ENCODE results near the gene MYOG. TPM values are rescaled to one million over a fixed set of nuclear protein-coding genes. Genes with fewer than 3 reads are reported as not detected.

MYOG gene
- total RNA-seq, 1 experiment from 2014 or later: not detected

DNA sequence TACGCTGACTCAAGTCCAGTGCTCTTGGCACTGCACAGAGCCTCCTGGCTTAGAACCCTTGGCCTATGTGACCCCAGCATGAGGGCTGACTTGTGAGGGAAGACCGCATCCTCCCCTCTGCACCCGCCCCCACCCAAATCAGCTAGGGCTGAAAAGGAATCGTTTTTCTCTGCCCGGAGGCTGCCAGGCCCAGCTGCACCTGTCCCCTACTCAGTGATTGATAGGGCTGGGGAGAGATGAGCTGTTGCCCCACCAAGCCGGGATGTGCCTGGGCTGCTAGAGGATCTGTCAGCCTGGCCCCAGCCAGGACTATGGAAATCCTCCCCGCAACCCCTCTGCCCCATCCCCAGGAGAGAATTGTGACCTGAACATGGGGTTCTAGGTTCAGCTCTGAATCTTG is 20.6 kb downstream of the MYOG start:
- no peak overlapping the region for H3K4me3 ChIP-seq
- H3K9me3 ChIP-seq: no peaks in the 10 kb centered on the region
- DNase-seq: no peak
- H3K36me3 ChIP-seq: no peaks in the 10 kb centered on the region
- H3K27me3 ChIP-seq: no peaks in the 10 kb centered on the region

- no peak overlapping the region for H3K4me3 ChIP-seq
- no peak for DNase-seq
- no peaks in the 10 kb centered on the region for H3K36me3 ChIP-seq
- no peaks in the 10 kb centered on the region for H3K27me3 ChIP-seq
- H3K9me3 ChIP-seq: no peaks in the 10 kb centered on the region
Observed at GRCh38 chr1:203063287-203063686, 22.5 kb downstream of the MYOG start.

- no peak for DNase-seq
- no peaks in the 10 kb centered on the region for H3K9me3 ChIP-seq
- no peak overlapping the region for H3K4me3 ChIP-seq
- no peaks in the 10 kb centered on the region for H3K36me3 ChIP-seq
- H3K27me3 ChIP-seq: no peaks in the 10 kb centered on the region
Observed at GRCh38 chr1:203060115-203060514, 25.7 kb downstream of the MYOG start.

DNA sequence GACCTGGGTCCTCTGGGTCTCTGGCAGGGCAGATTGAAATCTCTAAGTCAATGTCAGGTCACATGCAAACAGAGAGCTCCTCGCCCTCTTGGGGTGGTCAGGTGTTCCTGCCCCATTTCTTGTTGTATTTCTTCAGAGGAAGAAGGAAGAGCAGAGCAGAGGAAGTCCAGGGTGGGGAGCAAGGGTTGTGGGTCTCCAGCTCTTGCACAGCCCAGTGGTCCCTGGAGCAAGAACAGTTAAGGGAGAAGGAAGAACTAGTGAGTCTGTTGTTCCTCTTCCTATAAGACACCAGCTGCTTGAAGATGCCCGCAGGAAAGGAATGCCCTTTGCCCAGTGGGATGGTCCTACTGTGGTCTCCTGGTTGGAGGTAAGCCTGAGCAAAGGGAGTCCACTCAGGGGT is 26.3 kb downstream of the MYOG start:
- Histone ChIP-seq H3K4me3 (no peak overlapping the region), H3K9me3 (no peaks in the 10 kb centered on the region), H3K36me3 (no peaks in the 10 kb centered on the region), H3K27me3 (no peaks in the 10 kb centered on the region)
- DNase-seq: no peak

GRCh38 chr1:203058676-203058935 is 27.2 kb downstream of the MYOG start:
- H3K27me3 ChIP-seq: no peaks in the 10 kb centered on the region
- no peaks in the 10 kb centered on the region for H3K9me3 ChIP-seq
- H3K36me3 ChIP-seq: no peaks in the 10 kb centered on the region

DNA sequence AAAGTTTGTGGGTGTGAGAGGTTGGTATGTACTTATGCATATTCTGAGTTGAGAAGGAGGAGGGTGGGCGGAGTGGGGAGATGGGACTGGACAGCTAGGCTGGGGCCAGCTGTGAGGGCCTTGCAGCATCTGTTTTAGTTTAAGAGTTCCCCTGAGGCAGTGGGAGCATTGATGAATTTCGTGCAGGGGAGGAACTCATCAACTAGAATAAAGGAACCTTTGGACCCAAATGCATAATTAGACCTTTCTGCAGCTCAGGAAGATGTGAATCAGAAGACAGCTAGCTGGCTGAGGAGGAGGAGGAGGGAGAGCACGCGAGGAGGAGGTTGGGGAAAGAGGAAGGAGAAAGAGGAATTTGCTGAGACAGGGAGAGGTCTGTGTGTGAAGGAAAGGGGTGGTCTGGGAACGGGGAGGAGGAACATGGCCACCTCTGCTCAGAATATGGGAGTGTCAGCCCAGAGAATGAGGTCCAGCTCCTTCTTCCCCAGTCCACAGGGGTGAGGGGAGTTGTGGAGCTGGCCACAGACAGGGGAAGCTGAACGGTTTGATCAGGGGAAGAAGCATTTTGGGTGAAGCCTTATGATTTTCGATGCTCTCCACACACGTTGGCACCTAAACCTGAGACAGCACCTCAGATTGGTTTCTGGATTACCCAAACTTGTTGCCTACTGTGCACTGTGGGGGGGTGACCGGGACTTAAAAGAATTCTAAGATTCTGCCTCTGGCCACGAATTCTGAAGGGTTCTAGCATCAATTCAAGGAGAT is 27.7 kb downstream of the MYOG start:
- DNase-seq: no peak
- no peaks in the 10 kb centered on the region for H3K9me3 ChIP-seq
- no peak overlapping the region for H3K4me3 ChIP-seq
- H3K36me3 ChIP-seq: no peaks in the 10 kb centered on the region
- no peaks in the 10 kb centered on the region for H3K27me3 ChIP-seq

More at GRCh38 chr1:203058676-203058935, 27.2 kb downstream of the MYOG start:
- H3K4me3 ChIP-seq: no peak overlapping the region
- DNase-seq: no peak

DNA sequence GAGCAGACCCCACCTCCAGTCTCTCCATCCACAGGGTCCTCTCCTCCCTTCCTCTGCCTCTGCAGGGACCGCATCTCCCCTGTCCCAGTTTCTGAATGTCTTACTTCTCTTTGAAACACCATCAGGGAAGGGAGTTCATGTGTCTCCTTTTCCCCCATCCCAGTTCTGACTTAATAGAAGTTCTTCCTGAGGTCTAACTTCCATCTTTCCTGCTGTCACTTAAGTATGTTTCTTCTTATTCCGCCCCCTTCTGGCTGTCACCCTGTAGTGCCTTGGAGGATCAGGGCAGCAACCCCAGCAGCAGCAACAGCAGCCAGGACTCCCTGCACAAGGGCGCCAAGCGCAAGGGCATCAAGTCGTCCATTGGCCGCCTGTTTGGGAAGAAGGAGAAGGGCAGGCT is 29.3 kb downstream of the MYOG start:
- Histone ChIP-seq H3K4me3 (no peak overlapping the region), H3K36me3 (no peaks in the 10 kb centered on the region), H3K9me3 (no peaks in the 10 kb centered on the region), H3K27me3 (no peaks in the 10 kb centered on the region)
- no peak for DNase-seq

DNA sequence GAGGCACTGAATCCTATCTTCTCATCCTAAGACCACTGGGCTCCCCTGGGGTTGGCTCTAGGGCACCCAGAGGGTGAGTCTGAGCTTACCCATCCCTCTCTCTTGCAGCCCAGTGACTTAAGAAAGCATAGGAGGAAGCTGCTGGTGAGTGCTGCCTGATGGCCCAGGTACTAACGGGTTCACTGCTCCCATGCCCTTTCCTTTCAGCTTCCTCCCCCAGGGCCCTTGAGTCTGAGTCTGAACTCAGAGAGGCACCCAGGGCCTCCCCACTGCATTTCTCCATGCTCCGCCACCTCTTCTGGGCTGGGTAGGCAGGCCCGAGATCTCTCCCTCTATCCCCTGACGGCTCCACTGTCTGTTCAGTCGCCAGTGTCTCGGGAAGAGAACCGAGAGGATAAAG is 29.8 kb downstream of the MYOG start:
- no peak overlapping the region for H3K4me3 ChIP-seq
- no peak for DNase-seq
- H3K9me3 ChIP-seq: no peaks in the 10 kb centered on the region
- no peaks in the 10 kb centered on the region for H3K27me3 ChIP-seq
- no peaks in the 10 kb centered on the region for H3K36me3 ChIP-seq

DNA sequence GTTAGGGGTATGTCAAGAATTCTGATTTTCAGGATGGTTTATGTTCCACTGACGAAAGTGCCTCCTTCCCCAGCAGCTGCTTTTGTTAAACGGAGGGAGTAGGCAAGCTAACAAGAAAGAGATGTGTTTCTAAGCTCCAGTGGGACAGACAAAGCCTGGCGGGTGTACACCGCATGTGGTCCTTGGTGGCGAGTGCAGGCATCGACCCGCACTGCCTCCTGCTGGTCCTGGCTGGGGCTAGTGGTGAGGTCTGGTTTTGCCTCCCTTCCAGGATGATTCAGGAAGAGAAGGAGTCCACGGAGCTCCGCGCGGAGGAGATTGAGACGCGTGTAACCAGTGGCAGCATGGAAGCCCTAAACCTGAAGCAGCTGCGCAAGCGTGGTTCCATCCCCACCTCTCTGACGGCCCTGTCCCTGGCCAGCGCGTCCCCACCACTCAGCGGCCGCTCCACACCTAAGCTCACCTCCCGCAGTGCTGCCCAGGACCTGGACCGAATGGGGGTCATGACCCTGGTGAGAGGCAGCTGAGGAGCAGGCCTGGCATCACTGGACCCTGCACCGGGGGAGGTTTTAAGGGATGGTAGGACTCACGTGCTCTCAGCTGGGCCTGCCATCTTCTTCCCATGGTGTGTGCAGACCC is 30.5 kb downstream of the MYOG start:
- DNase-seq: no peak
- Histone ChIP-seq H3K4me3 (no peak overlapping the region), H3K27me3 (no peaks in the 10 kb centered on the region), H3K9me3 (no peaks in the 10 kb centered on the region), H3K36me3 (no peaks in the 10 kb centered on the region)

DNA sequence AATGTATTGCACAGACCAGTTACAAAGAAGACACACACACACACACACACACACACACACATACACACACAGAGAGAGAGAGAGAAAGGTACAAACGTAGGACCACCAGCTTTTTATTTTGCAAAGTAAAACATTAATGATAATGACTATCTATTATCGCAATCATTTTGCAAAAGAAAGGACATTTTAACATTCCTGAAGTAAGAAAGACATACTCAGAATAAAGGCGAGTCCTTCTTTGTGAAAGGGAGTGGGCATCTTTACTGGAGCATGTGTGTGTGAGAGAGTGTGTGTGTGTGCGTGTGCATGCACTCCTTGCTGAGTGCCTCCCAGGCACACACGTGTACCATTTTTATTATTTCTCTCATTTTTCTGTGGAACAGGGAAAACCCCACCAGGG is 31.2 kb downstream of the MYOG start:
- Histone ChIP-seq H3K27me3 (no peaks in the 10 kb centered on the region), H3K4me3 (no peak overlapping the region), H3K36me3 (no peaks in the 10 kb centered on the region), H3K9me3 (no peaks in the 10 kb centered on the region)
- no peak for DNase-seq

DNA sequence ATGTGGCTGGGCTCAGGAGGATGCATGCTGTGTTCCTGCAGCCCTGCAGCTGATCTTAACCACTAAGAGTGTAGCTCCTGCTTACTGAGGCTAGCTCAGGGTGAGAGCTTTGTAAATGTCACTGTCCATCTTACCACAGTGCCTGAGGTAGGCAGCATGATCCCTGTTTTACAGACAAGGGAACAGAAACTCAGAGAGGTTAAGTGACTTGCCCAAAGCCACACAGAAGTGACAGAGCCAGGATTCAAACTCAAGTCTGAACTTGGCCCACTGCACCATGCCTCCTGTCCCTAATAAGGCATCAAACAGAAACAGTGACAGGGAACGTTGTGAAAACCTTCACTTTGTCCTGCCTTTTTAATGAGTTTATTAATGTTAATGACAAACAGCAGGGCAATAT is 31.6 kb downstream of the MYOG start:
- H3K36me3 ChIP-seq: no peaks in the 10 kb centered on the region
- DNase-seq: no peak

DNA sequence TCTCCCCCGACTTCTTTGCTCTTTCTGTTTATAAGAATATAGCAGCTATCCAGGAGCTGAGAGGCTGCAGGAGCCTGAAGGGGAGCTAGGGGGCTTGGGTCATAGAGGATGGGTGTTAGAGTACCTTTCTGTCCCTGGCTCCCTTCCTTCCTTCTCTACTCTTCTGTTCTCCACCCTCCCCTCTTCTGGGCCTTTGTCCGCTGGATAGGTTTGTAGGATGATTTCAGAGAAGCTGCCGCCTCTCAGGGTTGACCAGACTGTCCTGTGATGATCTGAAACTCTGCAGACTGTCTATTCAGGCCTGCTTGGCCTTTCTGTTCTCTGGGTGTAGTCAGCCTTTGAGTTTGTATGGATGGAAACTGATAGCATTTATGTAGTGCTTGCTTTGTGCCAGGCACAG is 33.2 kb downstream of the MYOG start:
- Histone ChIP-seq H3K27me3 (no peaks in the 10 kb centered on the region), H3K9me3 (no peaks in the 10 kb centered on the region), H3K4me3 (no peak overlapping the region), H3K36me3 (no peaks in the 10 kb centered on the region; the same call in 1 of the 2 replicates)
- DNase-seq: no peak

More for the DNA sequence above, 31.6 kb downstream of the MYOG start:
- no peaks in the 10 kb centered on the region for H3K9me3 ChIP-seq
- no peaks in the 10 kb centered on the region for H3K27me3 ChIP-seq
- H3K4me3 ChIP-seq: no peak overlapping the region

GRCh38 chr1:203051841-203052324 is 33.9 kb downstream of the MYOG start:
- Histone ChIP-seq H3K27me3 (no peaks in the 10 kb centered on the region), H3K9me3 (no peaks in the 10 kb centered on the region), H3K36me3 (no peaks in the 10 kb centered on the region; the same call in 1 of the 2 replicates), H3K4me3 (no peak overlapping the region)
- no peak for DNase-seq

DNA sequence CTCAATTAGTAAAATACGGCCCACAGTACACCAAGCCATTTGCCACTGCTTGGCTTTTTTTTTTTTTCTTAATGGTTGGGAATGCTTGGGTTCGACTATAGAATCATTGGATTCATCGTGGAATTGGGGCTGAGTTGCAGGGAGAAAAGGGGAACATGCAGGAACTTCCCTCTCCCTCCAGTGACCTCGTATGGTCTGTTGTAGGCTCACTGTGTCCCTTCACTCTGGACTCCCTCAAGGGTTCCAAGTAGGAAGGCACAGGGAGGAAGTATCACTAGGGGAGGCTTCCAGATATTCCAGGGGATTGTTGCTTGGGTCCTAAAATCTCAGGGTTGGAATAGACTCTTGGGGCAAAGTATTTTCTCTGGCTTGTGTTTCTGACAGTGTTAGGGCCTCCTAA is 35.0 kb downstream of the MYOG start:
- no peaks in the 10 kb centered on the region for H3K27me3 ChIP-seq
- H3K36me3 ChIP-seq: no peaks in the 10 kb centered on the region; the same call in 1 of the 2 replicates
- no peaks in the 10 kb centered on the region for H3K9me3 ChIP-seq
- DNase-seq: no peak
- H3K4me3 ChIP-seq: no peak overlapping the region

DNA sequence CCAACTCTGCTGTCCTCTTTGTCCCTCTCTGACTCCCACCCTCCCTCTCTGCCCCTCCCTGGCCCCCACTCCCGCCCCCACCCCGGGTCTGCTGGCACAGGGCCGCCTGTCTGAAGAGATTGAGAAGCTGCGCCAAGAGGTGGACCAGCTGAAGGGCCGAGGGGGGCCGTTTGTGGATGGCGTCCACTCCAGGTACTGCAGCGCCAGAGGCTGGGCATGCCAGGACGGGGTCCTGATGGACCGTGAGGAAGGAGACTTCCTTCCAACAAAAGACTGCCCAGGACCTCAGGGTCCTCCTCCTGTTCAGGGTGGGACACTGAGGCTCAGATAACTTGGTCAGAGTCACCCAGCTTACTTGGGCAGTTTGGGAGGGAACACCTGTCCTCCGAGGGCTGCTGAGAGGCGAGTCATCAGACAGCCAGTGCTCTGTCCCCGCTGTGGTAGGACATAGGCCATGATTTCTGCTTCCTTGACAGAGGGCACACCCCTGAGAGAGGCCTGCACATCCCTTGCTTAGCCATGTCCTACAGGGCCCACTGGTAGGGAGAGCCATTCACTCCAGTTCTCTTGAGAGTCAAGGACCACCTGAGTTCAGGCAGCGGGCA is 36.1 kb downstream of the MYOG start:
- no peak overlapping the region for H3K4me3 ChIP-seq
- no peaks in the 10 kb centered on the region; the same call in 1 of the 2 replicates for H3K36me3 ChIP-seq
- no peak for DNase-seq
- H3K9me3 ChIP-seq: no peaks in the 10 kb centered on the region
- no peaks in the 10 kb centered on the region for H3K27me3 ChIP-seq

DNA sequence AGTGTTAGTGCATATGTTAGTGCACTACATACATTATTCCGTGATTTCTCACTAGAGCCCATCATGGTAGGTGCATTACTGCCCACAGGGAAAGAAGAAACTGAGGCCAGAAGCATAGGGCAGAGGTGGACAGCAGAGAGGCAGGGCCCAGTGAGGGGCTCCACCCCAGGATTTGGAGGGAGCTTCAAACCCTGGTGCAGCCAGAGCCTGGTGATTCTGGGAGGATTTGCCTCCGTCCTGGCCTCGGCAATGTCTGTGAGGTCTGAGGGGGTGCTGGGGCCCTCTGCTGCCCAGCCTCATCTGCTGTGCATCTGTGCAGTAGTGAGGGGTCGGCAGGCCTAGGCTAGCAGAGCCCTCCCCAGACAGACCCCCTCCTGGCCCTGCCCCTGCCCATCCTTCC is 36.7 kb downstream of the MYOG start:
- Histone ChIP-seq H3K27me3 (no peaks in the 10 kb centered on the region), H3K4me3 (no peak overlapping the region), H3K36me3 (no peaks in the 10 kb centered on the region; the same call in 1 of the 2 replicates), H3K9me3 (no peaks in the 10 kb centered on the region)
- DNase-seq: no peak

DNA sequence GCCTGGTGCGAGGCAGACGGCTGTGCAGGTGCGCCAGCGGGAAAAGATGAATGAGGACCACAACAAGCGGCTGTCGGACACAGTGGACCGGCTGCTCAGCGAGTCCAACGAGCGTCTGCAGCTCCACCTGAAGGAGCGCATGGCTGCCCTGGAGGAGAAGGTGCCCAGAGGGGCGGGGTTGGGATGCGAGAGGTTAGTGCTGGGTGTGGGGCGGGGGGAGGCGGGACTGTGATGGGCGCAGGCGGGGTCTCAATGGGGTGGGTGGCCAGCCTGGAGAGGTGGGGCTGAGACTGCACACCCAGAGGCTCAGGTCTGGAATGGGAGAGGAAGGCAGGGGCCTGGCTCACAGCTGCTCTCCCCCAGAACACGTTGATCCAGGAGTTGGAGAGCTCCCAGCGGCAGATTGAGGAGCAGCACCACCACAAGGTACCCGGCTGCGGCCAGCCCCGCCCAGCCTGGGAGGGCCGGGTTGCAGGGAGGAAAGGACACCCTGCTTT is 37.2 kb downstream of the MYOG start:
- DNase-seq: no peak
- H3K9me3 ChIP-seq: no peaks in the 10 kb centered on the region
- no peak overlapping the region for H3K4me3 ChIP-seq
- H3K36me3 ChIP-seq: no peaks in the 10 kb centered on the region; the same call in 1 of the 2 replicates
- H3K27me3 ChIP-seq: no peaks in the 10 kb centered on the region

Data from MG63 (cell line).